Osteocyte (in vitro differentiated cells): ENCODE measurements around the gene ZNF154. TPM values are rescaled to one million over a fixed set of nuclear protein-coding genes. Genes with fewer than 3 reads are reported as not detected.

Experiments used
- DNase-seq: peaks from one replicate; pipeline ENCODE4 v3.0.0; 2021; ENCODE audit warnings: mixed read lengths; ENCODE audit not compliant: unreplicated experiment; ENCODE audit errors: extremely low spot score
- H3K27ac Mint-ChIP-seq: one replicate; pipeline ENCODE4 v1.8.0; 2021; ENCODE audit warnings: mild to moderate bottlenecking, mixed read lengths; ENCODE audit not compliant: unreplicated experiment
- H3K27me3 Mint-ChIP-seq: one replicate; pipeline ENCODE4 v1.8.0; 2021; ENCODE audit warnings: mixed read lengths; ENCODE audit not compliant: unreplicated experiment
- H3K36me3 Mint-ChIP-seq: one replicate; pipeline ENCODE4 v1.8.0; 2021; ENCODE audit warnings: mixed read lengths; ENCODE audit not compliant: unreplicated experiment
- H3K4me1 Mint-ChIP-seq: one replicate; pipeline ENCODE4 v1.8.0; 2021; ENCODE audit warnings: mixed read lengths; ENCODE audit not compliant: unreplicated experiment
- H3K4me3 Mint-ChIP-seq: one replicate; pipeline ENCODE4 v1.8.0; 2021; ENCODE audit warnings: mild to moderate bottlenecking, moderate library complexity, mixed read lengths; ENCODE audit not compliant: unreplicated experiment
- H3K9me3 Mint-ChIP-seq: one replicate; pipeline ENCODE4 v1.8.0; 2021; ENCODE audit warnings: mixed read lengths; ENCODE audit not compliant: unreplicated experiment
- CTCF ChIP-seq: fragments of 200-600 bp; sonication (generic); IDR thresholded peaks from 2 replicates; pipeline ENCODE4 v1.5.0; 2021; ENCODE audit warnings: antibody characterized with exemption, mild to moderate bottlenecking, moderate library complexity
- total RNA-seq: library from RNA; stranded (reverse); gene quantifications from 2 replicates; pipeline ENCODE4 v1.2.1, GENCODE V29; 2021

Gene ZNF154
- total RNA-seq, 1 donor from 2014 or later, result 18.9 TPM

- H3K36me3 Mint-ChIP-seq, result no peaks in the 10 kb centered on the region
- no peak overlapping the region for H3K4me3 Mint-ChIP-seq
- H3K4me1 Mint-ChIP-seq, result no peaks in the 10 kb centered on the region
- peaks cover 33% of the 10 kb centered on the region for H3K9me3 Mint-ChIP-seq
- H3K27me3 Mint-ChIP-seq, result peaks cover 3% of the 10 kb centered on the region
- no peak for DNase-seq
- no peak overlapping the region for H3K27ac Mint-ChIP-seq
- TF ChIP-seq CTCF, result no peak
Measured at GRCh38 chr19:57653689-57654088, 55.3 kb downstream of the ZNF154 start.

- H3K27me3 Mint-ChIP-seq, result peaks cover 3% of the 10 kb centered on the region
- H3K9me3 Mint-ChIP-seq, result peaks cover 50% of the 10 kb centered on the region
- DNase-seq, result no peak
- TF ChIP-seq CTCF, result no peak
- H3K36me3 Mint-ChIP-seq, result no peaks in the 10 kb centered on the region
- H3K4me1 Mint-ChIP-seq, result no peaks in the 10 kb centered on the region
- H3K27ac Mint-ChIP-seq, result no peak overlapping the region
- no peak overlapping the region for H3K4me3 Mint-ChIP-seq
Measured at GRCh38 chr19:57651654-57651996, 57.4 kb downstream of the ZNF154 start.

GRCh38 chr19:57648331-57649003 lies 60.5 kb downstream of the ZNF154 start:
- H3K4me3 Mint-ChIP-seq, result no peak overlapping the region
- DNase-seq, result no peak
- H3K4me1 Mint-ChIP-seq, result no peaks in the 10 kb centered on the region
- peaks cover 40% of the 10 kb centered on the region for H3K9me3 Mint-ChIP-seq
- H3K27me3 Mint-ChIP-seq, result no peaks in the 10 kb centered on the region
- no peak for TF ChIP-seq CTCF
- peaks cover 3% of the 10 kb centered on the region for H3K36me3 Mint-ChIP-seq
- H3K27ac Mint-ChIP-seq, result no peak overlapping the region

Other genes with a start within 250 kb of the ZNF154 start
- 10.4 and 10.8 TPM in 2 replicates for gene ZNF772, start 231.6 kb downstream of the ZNF154 start, total RNA-seq
- gene ZNF419, start 221.5 kb downstream of the ZNF154 start, total RNA-seq, result 11.8 and 13.5 TPM in 2 replicates
- gene ZNF773, start 209.3 kb downstream of the ZNF154 start, total RNA-seq, result 7.4 and 8.4 TPM in 2 replicates
- 7.3 and 9.0 TPM in 2 replicates for gene ZNF549, start 181.8 kb downstream of the ZNF154 start, total RNA-seq
- gene ZNF550, start 149.3 kb downstream of the ZNF154 start, total RNA-seq, result 10.3 and 11.0 TPM in 2 replicates
- gene ZNF416, start 130.3 kb downstream of the ZNF154 start, total RNA-seq, result 6.5 and 6.8 TPM in 2 replicates
- gene ZIK1, start 125.1 kb downstream of the ZNF154 start, total RNA-seq, result 6.8 and 7.1 TPM in 2 replicates
- gene ZNF530, start 109.3 kb downstream of the ZNF154 start, total RNA-seq, result 2.4 and 2.8 TPM in 2 replicates
- gene ZNF134, start 95.0 kb downstream of the ZNF154 start, total RNA-seq, result 19.6 and 20.0 TPM in 2 replicates
- gene ZNF211, start 76.0 kb downstream of the ZNF154 start, total RNA-seq, result 11.9 and 14.4 TPM in 2 replicates
- not detected in 2 replicates for gene ZSCAN4, start 40.3 kb downstream of the ZNF154 start, total RNA-seq
- 6.1 and 6.3 TPM in 2 replicates for gene ZNF551, start 27.2 kb downstream of the ZNF154 start, total RNA-seq
- 7.1 TPM in 2 replicates for gene ZNF671, start 18.4 kb upstream of the ZNF154 start, total RNA-seq
- gene ZNF776, start 37.6 kb upstream of the ZNF154 start, total RNA-seq, result 16.9 and 21.0 TPM in 2 replicates
- 18.8 TPM in 2 replicates for gene ZNF586, start 60.5 kb upstream of the ZNF154 start, total RNA-seq
- gene ZNF552, start 105.7 kb upstream of the ZNF154 start, total RNA-seq, result 5.2 and 9.0 TPM in 2 replicates
- 14.4 and 16.5 TPM in 2 replicates for gene ZNF587B, start 121.1 kb upstream of the ZNF154 start, total RNA-seq
- 33.5 and 34.2 TPM in 2 replicates for gene ZNF587, start 140.7 kb upstream of the ZNF154 start, total RNA-seq
- gene ZNF814, start 179.8 kb upstream of the ZNF154 start, total RNA-seq, result 17.2 and 18.0 TPM in 2 replicates
- 16.9 and 21.0 TPM in 2 replicates for gene ZNF417, start 207.4 kb upstream of the ZNF154 start, total RNA-seq
- gene ZNF418, start 226.2 kb upstream of the ZNF154 start, total RNA-seq, result 12.0 and 12.3 TPM in 2 replicates
- 6.0 and 6.3 TPM in 2 replicates for gene ZNF256, start 238.5 kb upstream of the ZNF154 start, total RNA-seq